ENCODE results near the gene PIEZO2. TPM values are rescaled to one million over a fixed set of nuclear protein-coding genes. Genes with fewer than 3 reads are reported as not detected.

PIEZO2 gene
- polyA plus RNA-seq, 1 donor from 2014 or later, result 0.30 TPM

DNA sequence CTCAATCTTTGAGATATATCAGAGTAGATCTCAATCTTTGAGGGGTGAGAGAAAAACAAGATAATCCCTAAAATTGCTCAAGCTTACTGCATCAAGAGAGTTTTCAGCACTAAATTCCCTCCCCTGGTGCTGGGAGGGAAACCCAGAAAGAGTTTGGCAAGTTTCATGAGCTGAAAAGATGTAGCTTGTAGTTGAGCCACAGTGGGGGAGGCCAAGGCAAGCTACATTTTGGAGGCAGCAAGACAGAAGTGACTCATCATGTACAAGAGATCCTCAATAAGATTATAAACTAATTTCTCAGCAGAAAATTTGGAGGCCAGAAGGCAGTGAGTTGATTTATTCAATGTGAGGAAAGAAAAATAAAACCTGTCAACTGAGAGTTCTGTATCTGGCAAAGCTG, 308.2 kb downstream of the PIEZO2 start:
- no peaks in the 10 kb centered on the region for H4K20me1 ChIP-seq (ENCODE audit: insufficient read depth)
- H3K9me2 ChIP-seq (ENCODE audit: insufficient read depth, low read length), result no peaks in the 10 kb centered on the region
- no peaks in the 10 kb centered on the region for H3F3A ChIP-seq (ENCODE audit: insufficient read depth, low read length, poor library complexity, severe bottlenecking)
- TF ChIP-seq POLR2AphosphoS5 (IDR thresholded peaks at IDR 0.05) (no peak), REST (IDR thresholded peaks at IDR 0.05; ENCODE audit: borderline replicate concordance) (no peak), EP300 (conservative IDR thresholded peaks at IDR 0.05; ENCODE audit: poor library complexity, severe bottlenecking) (no peak), TAF1 (IDR thresholded peaks at IDR 0.05; ENCODE audit: low read depth) (no peak), EZH2 (IDR thresholded peaks at IDR 0.05; ENCODE audit: borderline replicate concordance, insufficient read depth, low read length, poor library complexity, severe bottlenecking) (no peak), MXI1 (conservative IDR thresholded peaks at IDR 0.05; ENCODE audit: poor library complexity, severe bottlenecking) (no peak)
- TF ChIP-seq, protein P1, sequence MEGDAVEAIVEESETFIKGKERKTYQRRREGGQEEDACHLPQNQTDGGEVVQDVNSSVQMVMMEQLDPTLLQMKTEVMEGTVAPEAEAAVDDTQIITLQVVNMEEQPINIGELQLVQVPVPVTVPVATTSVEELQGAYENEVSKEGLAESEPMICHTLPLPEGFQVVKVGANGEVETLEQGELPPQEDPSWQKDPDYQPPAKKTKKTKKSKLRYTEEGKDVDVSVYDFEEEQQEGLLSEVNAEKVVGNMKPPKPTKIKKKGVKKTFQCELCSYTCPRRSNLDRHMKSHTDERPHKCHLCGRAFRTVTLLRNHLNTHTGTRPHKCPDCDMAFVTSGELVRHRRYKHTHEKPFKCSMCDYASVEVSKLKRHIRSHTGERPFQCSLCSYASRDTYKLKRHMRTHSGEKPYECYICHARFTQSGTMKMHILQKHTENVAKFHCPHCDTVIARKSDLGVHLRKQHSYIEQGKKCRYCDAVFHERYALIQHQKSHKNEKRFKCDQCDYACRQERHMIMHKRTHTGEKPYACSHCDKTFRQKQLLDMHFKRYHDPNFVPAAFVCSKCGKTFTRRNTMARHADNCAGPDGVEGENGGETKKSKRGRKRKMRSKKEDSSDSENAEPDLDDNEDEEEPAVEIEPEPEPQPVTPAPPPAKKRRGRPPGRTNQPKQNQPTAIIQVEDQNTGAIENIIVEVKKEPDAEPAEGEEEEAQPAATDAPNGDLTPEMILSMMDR (IDR thresholded peaks at IDR 0.05; ENCODE audit: poor library complexity, severe bottlenecking), result no peak
- H3K79me2 ChIP-seq (replicated peaks; ENCODE audit: insufficient read depth, low read length), result no peaks in the 10 kb centered on the region
- H3K4me3 ChIP-seq (ENCODE audit: low read length), result no peak overlapping the region
- H3K4me2 ChIP-seq (ENCODE audit: low read length), result no peak overlapping the region
- H3K27me3 ChIP-seq (ENCODE audit: insufficient read depth, low read depth, low read length), result no peaks in the 10 kb centered on the region
- H3K9me3 ChIP-seq (ENCODE audit: low read length), result no peaks in the 10 kb centered on the region
- H3K27ac ChIP-seq (ENCODE audit: low read length), result no peak overlapping the region
- H3K9ac ChIP-seq (ENCODE audit: low read length), result no peak overlapping the region
- no peak overlapping the region for H2AFZ ChIP-seq (ENCODE audit: low read depth, low read length)
- H3K36me3 ChIP-seq (ENCODE audit: insufficient read depth, low read length), result no peaks in the 10 kb centered on the region

DNA sequence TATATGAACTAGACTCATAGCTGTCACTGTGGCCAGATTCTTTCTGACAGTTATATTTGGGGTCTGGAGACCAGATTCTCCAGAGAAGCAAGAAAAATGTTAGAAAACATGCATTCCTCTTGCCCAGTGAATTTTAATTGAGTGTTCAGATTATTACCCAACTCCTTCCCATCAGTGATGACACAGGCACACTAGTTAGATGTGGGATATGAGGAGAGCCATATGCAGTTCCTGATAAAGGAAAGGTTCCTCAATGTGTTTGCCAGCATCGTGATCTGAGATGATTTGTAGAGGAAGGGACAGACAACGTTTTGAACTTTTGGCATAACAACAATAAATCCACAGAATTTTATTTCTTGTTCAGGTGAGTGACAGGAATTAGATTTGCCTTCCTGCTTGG, 308.6 kb downstream of the PIEZO2 start:
- H3K9me2 ChIP-seq (ENCODE audit: insufficient read depth, low read length), result no peaks in the 10 kb centered on the region
- no peaks in the 10 kb centered on the region for H3K36me3 ChIP-seq (ENCODE audit: insufficient read depth, low read length)
- no peak overlapping the region for H2AFZ ChIP-seq (ENCODE audit: low read depth, low read length)
- no peak overlapping the region for H3K4me3 ChIP-seq (ENCODE audit: low read length)
- no peak overlapping the region for H3K27ac ChIP-seq (ENCODE audit: low read length)
- no peak overlapping the region for H3K9ac ChIP-seq (ENCODE audit: low read length)
- no peaks in the 10 kb centered on the region for H3F3A ChIP-seq (ENCODE audit: insufficient read depth, low read length, poor library complexity, severe bottlenecking)
- TF ChIP-seq MXI1 (conservative IDR thresholded peaks at IDR 0.05; ENCODE audit: poor library complexity, severe bottlenecking), result no peak
- TF ChIP-seq, protein P1 (IDR thresholded peaks at IDR 0.05; ENCODE audit: poor library complexity, severe bottlenecking), result no peak
- TF ChIP-seq SMC3 (conservative IDR thresholded peaks at IDR 0.05; ENCODE audit: poor library complexity), result no peak
- no peak for TF ChIP-seq EP300 (conservative IDR thresholded peaks at IDR 0.05; ENCODE audit: poor library complexity, severe bottlenecking)
- TF ChIP-seq TAF1 (IDR thresholded peaks at IDR 0.05; ENCODE audit: low read depth), result no peak
- no peak for TF ChIP-seq POLR2AphosphoS5 (IDR thresholded peaks at IDR 0.05)
- TF ChIP-seq RAD21 (conservative IDR thresholded peaks at IDR 0.05), result no peak
- no peak for TF ChIP-seq REST (IDR thresholded peaks at IDR 0.05; ENCODE audit: borderline replicate concordance)
- TF ChIP-seq EZH2 (IDR thresholded peaks at IDR 0.05; ENCODE audit: borderline replicate concordance, insufficient read depth, low read length, poor library complexity, severe bottlenecking), result no peak
- H4K20me1 ChIP-seq (ENCODE audit: insufficient read depth), result no peaks in the 10 kb centered on the region
- H3K4me2 ChIP-seq (ENCODE audit: low read length), result no peak overlapping the region
- no peaks in the 10 kb centered on the region for H3K9me3 ChIP-seq (ENCODE audit: low read length)
- no peaks in the 10 kb centered on the region for H3K79me2 ChIP-seq (replicated peaks; ENCODE audit: insufficient read depth, low read length)
- no peaks in the 10 kb centered on the region for H3K27me3 ChIP-seq (ENCODE audit: insufficient read depth, low read depth, low read length)
